ENCODE results near the gene ERI3. TPM values are rescaled to one million over a fixed set of nuclear protein-coding genes. Genes with fewer than 3 reads are reported as not detected.

Gene ERI3
- total RNA-seq: 39.3 TPM

GRCh38 chr1:44354840-44355581 is at the start of gene ERI3:
ERI3 (minus strand) TSS chr1:44355257; CDS start chr1:44355026, 231 bp downstream.
- intact Hi-C loops (cut with DNase I): no loop called here

GRCh38 chr1:44401256-44402228 is 46.5 kb upstream of the ERI3 start:
- Histone ChIP-seq H3K27me3 (peaks cover 6% of the 10 kb centered on the region), H3K9me3 (no peaks in the 10 kb centered on the region), H3K27ac (no peak overlapping the region), H3K4me1 (peaks cover 21% of the 10 kb centered on the region), H3K36me3 (no peaks in the 10 kb centered on the region), H3K4me3 (no peak overlapping the region)
- intact Hi-C loops (cut with DNase I): no loop called here
- DNase-seq (ENCODE audit: extremely low spot score in 2 of 2): no peak
- TF ChIP-seq POLR2AphosphoS5 (IDR thresholded peaks at IDR 0.05; ENCODE audit: insufficient read depth in 1 of 2, low read depth in 1 of 2) (no peak), POLR2A (IDR thresholded peaks at IDR 0.05) (no peak)

More at GRCh38 chr1:44354840-44355581, at the start of gene ERI3:
- H3K27ac ChIP-seq: peak within 1 kb of the TSS; percentile 69
- peaks cover 17% of the 10 kb centered on the region for H3K4me1 ChIP-seq
- peak within 1 kb of the TSS; percentile 98 to 99 for H3K4me3 ChIP-seq
- TF ChIP-seq POLR2A (IDR thresholded peaks at IDR 0.05) (peak in 1 of 2 donors; percentile 66), POLR2AphosphoS5 (IDR thresholded peaks at IDR 0.05; ENCODE audit: insufficient read depth in 1 of 2, low read depth in 1 of 2) (peak; percentile 81 to 97), CTCF (IDR thresholded peaks at IDR 0.05) (no peak)
- peak; percentile 97 to 99 for DNase-seq (ENCODE audit: extremely low spot score in 2 of 2)
- H3K36me3 ChIP-seq: no peaks in the 10 kb centered on the region
- no peaks in the 10 kb centered on the region for H3K9me3 ChIP-seq
- no peaks in the 10 kb centered on the region for H3K27me3 ChIP-seq

GRCh38 chr1:44390277-44390676 is 35.2 kb upstream of the ERI3 start:
- Histone ChIP-seq H3K27ac (no peak overlapping the region), H3K36me3 (no peaks in the 10 kb centered on the region), H3K27me3 (no peaks in the 10 kb centered on the region), H3K9me3 (no peaks in the 10 kb centered on the region), H3K4me3 (no peak overlapping the region), H3K4me1 (no peaks in the 10 kb centered on the region)
- no peak for TF ChIP-seq POLR2A (IDR thresholded peaks at IDR 0.05)
- no peak for TF ChIP-seq POLR2AphosphoS5 (IDR thresholded peaks at IDR 0.05; ENCODE audit: insufficient read depth in 1 of 2, low read depth in 1 of 2)
- TF ChIP-seq CTCF (IDR thresholded peaks at IDR 0.05): no peak
- intact Hi-C loops (cut with DNase I): no loop called here
- DNase-seq (ENCODE audit: extremely low spot score in 2 of 2): no peak

- no peak overlapping the region for H3K27ac ChIP-seq
- intact Hi-C loops (cut with DNase I): no loop called here
- no peaks in the 10 kb centered on the region for H3K4me1 ChIP-seq
- H3K36me3 ChIP-seq: no peaks in the 10 kb centered on the region
- DNase-seq (ENCODE audit: extremely low spot score in 2 of 2): no peak
- no peak overlapping the region for H3K4me3 ChIP-seq
- TF ChIP-seq POLR2A (IDR thresholded peaks at IDR 0.05): no peak
- TF ChIP-seq CTCF (IDR thresholded peaks at IDR 0.05): no peak
- no peak for TF ChIP-seq POLR2AphosphoS5 (IDR thresholded peaks at IDR 0.05; ENCODE audit: insufficient read depth in 1 of 2, low read depth in 1 of 2)
- H3K27me3 ChIP-seq: no peaks in the 10 kb centered on the region
- H3K9me3 ChIP-seq: no peaks in the 10 kb centered on the region
Measured at GRCh38 chr1:44389437-44389836, 34.4 kb upstream of the ERI3 start.

GRCh38 chr1:44388551-44388950 is 33.5 kb upstream of the ERI3 start:
- intact Hi-C loops (cut with DNase I): no loop called here
- Histone ChIP-seq H3K4me1 (no peaks in the 10 kb centered on the region), H3K36me3 (no peaks in the 10 kb centered on the region), H3K9me3 (no peaks in the 10 kb centered on the region), H3K4me3 (no peak overlapping the region), H3K27me3 (no peaks in the 10 kb centered on the region), H3K27ac (no peak overlapping the region)
- no peak for DNase-seq (ENCODE audit: extremely low spot score in 2 of 2)
- TF ChIP-seq POLR2AphosphoS5 (IDR thresholded peaks at IDR 0.05; ENCODE audit: insufficient read depth in 1 of 2, low read depth in 1 of 2): no peak
- no peak for TF ChIP-seq CTCF (IDR thresholded peaks at IDR 0.05)
- no peak for TF ChIP-seq POLR2A (IDR thresholded peaks at IDR 0.05)

All from vagina (tissue), 2 donors.